ENCODE measurements around the gene ZBTB32. TPM values are rescaled to one million over a fixed set of nuclear protein-coding genes. Genes with fewer than 3 reads are reported as not detected.

Gene ZBTB32
- total and polyA plus RNA-seq, 7 donors = 0.08 to 0.10 TPM; not detected in 5

DNA sequence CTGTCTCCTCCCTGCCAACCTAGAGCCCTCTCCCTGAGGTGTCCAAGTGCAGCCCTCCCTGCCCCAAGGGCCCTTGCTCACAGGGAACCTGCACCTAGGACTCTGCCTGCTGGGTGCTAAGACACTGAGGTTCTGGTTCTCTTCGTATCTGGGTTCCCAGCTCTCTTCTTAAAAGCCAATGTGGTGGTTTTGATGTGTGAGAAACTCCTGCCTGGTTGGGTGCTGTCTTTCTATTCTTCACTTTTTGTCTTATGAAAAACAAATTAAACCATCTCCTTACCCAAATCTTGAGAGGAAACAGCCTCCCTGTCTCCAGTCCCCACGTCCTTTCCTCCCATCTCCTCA lies 9.1 kb downstream of the ZBTB32 start:
- ATAC-seq (no peak), DNase-seq (no peak)
- Histone ChIP-seq H3K4me3 (no peak overlapping the region), H3K36me3 (ENCODE audit: insufficient read depth in 1 of 2, low read depth in 1 of 2) (no peaks in the 10 kb centered on the region), H3K27ac (no peak overlapping the region), H3K4me1 (peaks cover 10% of the 10 kb centered on the region), H3K9me3 (no peaks in the 10 kb centered on the region), H3K27me3 (ENCODE audit: insufficient read depth in 3 of 3, low read length in 2 of 3) (no peaks in the 10 kb centered on the region)
- TF ChIP-seq, protein P1, sequence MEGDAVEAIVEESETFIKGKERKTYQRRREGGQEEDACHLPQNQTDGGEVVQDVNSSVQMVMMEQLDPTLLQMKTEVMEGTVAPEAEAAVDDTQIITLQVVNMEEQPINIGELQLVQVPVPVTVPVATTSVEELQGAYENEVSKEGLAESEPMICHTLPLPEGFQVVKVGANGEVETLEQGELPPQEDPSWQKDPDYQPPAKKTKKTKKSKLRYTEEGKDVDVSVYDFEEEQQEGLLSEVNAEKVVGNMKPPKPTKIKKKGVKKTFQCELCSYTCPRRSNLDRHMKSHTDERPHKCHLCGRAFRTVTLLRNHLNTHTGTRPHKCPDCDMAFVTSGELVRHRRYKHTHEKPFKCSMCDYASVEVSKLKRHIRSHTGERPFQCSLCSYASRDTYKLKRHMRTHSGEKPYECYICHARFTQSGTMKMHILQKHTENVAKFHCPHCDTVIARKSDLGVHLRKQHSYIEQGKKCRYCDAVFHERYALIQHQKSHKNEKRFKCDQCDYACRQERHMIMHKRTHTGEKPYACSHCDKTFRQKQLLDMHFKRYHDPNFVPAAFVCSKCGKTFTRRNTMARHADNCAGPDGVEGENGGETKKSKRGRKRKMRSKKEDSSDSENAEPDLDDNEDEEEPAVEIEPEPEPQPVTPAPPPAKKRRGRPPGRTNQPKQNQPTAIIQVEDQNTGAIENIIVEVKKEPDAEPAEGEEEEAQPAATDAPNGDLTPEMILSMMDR (IDR thresholded peaks at IDR 0.05) = no peak
- intact Hi-C loops (cut with DNase I) = no loop called here
- WGBS, 3 donors = 69 to 78% (median 70%) methylated on average over 2 of the region's 2 CpGs

DNA sequence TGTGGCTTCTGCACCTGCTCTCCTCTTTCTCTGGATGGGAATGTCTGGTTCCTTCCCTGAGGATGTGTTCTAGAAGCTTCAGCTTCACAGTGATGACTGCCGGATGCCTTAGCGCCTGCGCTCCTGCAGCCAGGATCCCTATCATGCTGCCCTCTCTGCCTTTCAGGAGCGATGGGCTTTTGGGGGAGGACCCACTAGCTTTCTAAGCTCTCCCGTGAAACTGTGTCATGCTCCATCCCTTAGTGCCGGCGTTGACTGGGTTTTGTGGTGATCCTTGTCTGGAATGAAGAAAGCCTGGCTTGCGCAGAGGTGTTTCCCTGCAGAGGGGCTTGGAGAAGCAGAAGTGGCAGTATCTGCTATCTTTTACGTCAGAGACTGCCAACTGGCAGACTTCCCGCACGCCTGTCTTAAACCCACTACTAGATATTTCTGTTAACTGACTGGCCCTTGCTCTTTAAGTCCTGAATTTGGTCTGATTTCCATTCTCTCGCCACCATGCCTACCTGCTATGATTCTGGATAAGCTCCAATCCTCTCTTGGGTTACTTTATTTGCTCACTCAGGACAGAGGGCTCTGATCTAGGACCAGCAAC lies 9.6 kb downstream of the ZBTB32 start:
- DNase-seq (no peak), ATAC-seq (no peak)
- H3K27ac ChIP-seq = no peak overlapping the region
- no peaks in the 10 kb centered on the region for H3K27me3 ChIP-seq (ENCODE audit: insufficient read depth in 3 of 3, low read length in 2 of 3)
- TF ChIP-seq, protein P1 (IDR thresholded peaks at IDR 0.05) = no peak
- H3K36me3 ChIP-seq (ENCODE audit: insufficient read depth in 1 of 2, low read depth in 1 of 2) = no peaks in the 10 kb centered on the region
- intact Hi-C loops (cut with DNase I) = no loop called here
- H3K9me3 ChIP-seq = no peaks in the 10 kb centered on the region
- H3K4me3 ChIP-seq = no peak overlapping the region
- H3K4me1 ChIP-seq = peaks cover 12% of the 10 kb centered on the region
- 76 to 82% (median 80%) methylated on average over 12 of the region's 12 CpGs for WGBS, 3 donors

DNA sequence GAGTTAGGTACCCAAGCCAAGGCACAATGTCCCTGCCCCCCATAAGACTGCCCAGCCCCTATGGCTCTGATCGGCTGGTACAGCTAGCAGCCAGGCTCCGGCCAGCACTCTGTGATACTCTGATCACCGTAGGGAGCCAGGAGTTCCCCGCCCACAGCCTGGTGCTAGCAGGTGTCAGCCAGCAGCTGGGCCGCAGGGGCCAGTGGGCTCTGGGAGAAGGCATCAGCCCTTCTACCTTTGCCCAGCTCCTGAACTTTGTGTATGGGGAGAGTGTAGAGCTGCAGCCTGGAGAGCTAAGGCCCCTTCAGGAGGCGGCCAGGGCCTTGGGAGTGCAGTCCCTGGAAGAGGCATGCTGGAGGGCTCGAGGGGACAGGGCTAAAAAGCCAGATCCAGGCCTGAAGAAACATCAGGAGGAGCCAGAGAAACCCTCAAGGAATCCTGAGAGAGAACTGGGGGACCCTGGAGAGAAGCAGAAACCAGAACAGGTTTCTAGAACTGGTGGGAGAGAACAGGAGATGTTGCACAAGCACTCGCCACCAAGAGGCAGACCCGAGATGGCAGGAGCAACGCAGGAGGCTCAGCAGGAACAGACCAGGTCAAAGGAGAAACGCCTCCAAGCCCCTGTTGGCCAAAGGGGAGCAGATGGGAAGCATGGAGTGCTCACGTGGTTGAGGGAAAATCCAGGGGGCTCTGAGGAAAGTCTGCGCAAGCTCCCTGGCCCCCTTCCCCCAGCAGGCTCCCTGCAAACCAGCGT lies 10.4 kb downstream of the ZBTB32 start:
- Histone ChIP-seq H3K9me3 (no peaks in the 10 kb centered on the region), H3K4me3 (no peak overlapping the region), H3K27ac (no peak overlapping the region), H3K27me3 (ENCODE audit: insufficient read depth in 3 of 3, low read length in 2 of 3) (no peaks in the 10 kb centered on the region), H3K4me1 (peaks cover 20% of the 10 kb centered on the region), H3K36me3 (ENCODE audit: insufficient read depth in 1 of 2, low read depth in 1 of 2) (peaks cover 0 to 1% of the 10 kb centered on the region in 2 donors)
- no peak for ATAC-seq
- 72 to 81% (median 72%) methylated on average over 14 of the region's 14 CpGs for WGBS, 3 donors
- TF ChIP-seq, protein P1 (IDR thresholded peaks at IDR 0.05) = no peak
- intact Hi-C loops (cut with DNase I) = loop anchor here (5.0 kb wide), 2 partner anchors 67 to 167 kb away; partner anchors contain the start of genes COX6B1 (in 1 of the 2) and TMEM147 (in 1 of the 2)
- DNase-seq = no peak

DNA sequence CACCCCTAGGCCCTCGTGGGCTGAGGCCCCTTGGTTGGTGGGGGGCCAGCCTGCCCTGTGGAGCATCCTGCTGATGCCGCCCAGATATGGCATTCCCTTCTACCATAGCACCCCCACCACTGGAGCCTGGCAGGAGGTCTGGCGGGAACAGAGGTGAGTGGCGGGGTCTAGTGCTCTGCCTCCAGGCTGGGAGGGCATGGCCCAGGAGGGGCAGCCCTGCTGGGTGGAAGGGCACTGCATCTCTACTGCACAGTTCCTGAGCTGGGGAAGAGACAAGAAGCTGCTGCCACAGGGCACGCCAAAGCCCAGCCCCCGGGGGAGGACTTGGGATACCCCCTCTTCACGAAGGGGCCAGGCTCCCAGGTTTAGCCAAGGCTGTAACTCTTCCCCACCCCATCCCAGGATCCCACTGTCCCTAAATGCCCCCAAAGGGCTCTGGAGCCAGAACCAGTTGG lies 11.0 kb downstream of the ZBTB32 start:
- TF ChIP-seq, protein P1 (IDR thresholded peaks at IDR 0.05) = no peak
- 71 to 90% (median 73%) methylated on average over 6 to 7 of the region's 7 CpGs for WGBS, 3 donors
- Histone ChIP-seq H3K27me3 (ENCODE audit: insufficient read depth in 3 of 3, low read length in 2 of 3) (no peaks in the 10 kb centered on the region), H3K4me3 (peak overlapping the region; percentile 90), H3K27ac (peak overlapping the region; percentile 94), H3K9me3 (no peaks in the 10 kb centered on the region), H3K4me1 (peaks cover 23% of the 10 kb centered on the region), H3K36me3 (ENCODE audit: insufficient read depth in 1 of 2, low read depth in 1 of 2) (peaks cover 0 to 7% of the 10 kb centered on the region in 2 donors)
- DNase-seq = no peak
- no peak for ATAC-seq
- intact Hi-C loops (cut with DNase I) = loop anchor here (5.0 kb wide), 2 partner anchors 68 to 168 kb away; partner anchors contain the start of genes COX6B1 (in 1 of the 2) and TMEM147 (in 1 of the 2)
